ENCODE data around the gene EYA2. TPM values are rescaled to one million over a fixed set of nuclear protein-coding genes. Genes with fewer than 3 reads are reported as not detected.

The EYA2 gene
- total RNA-seq, 4 donors from 2014 or later, result 0.60 to 4.0 (median 0.99) TPM

- ATAC-seq (no peak), DNase-seq (no peak)
- peak overlapping the region in 2 of 4 donors; percentile 28 to 37 for H3K27ac ChIP-seq
Measured at GRCh38 chr20:46946181-46946624, 51.6 kb downstream of the EYA2 start.

GRCh38 chr20:46946796-46947195 lies 52.2 kb downstream of the EYA2 start:
- Histone ChIP-seq H3K27me3 (no peaks in the 10 kb centered on the region), H3K4me3 (no peak overlapping the region), H3K36me3 (no peaks in the 10 kb centered on the region), H3K9me3 (no peaks in the 10 kb centered on the region), H3K4me1 (no peaks in the 10 kb centered on the region), H3K27ac (no peak overlapping the region)
- in situ Hi-C loops (cut with MboI; ENCODE audit: low sequenced_read_pairs in 4 of 4), result loop anchor here in 1 of 4 donors (25.0 kb wide), 1 partner anchor 91 kb away; no protein-coding TSS in a partner anchor
- DNase-seq, result no peak
- intact Hi-C loops (cut with DNase I; ENCODE audit: low total_unique reads), result no loop called here
- ATAC-seq, result no peak
- no peak for TF ChIP-seq CTCF (IDR thresholded peaks at IDR 0.05 in 4 of 5, conservative IDR thresholded peaks at IDR 0.05 in 1 of 5)
- TF ChIP-seq POLR2A (IDR thresholded peaks at IDR 0.05), result no peak

More at GRCh38 chr20:46946181-46946624, 51.6 kb downstream of the EYA2 start:
- TF ChIP-seq POLR2A (IDR thresholded peaks at IDR 0.05) (no peak), CTCF (IDR thresholded peaks at IDR 0.05 in 4 of 5, conservative IDR thresholded peaks at IDR 0.05 in 1 of 5) (no peak)
- intact Hi-C loops (cut with DNase I; ENCODE audit: low total_unique reads), result no loop called here
- H3K36me3 ChIP-seq, result no peaks in the 10 kb centered on the region
- H3K27me3 ChIP-seq, result no peaks in the 10 kb centered on the region
- in situ Hi-C loops (cut with MboI; ENCODE audit: low sequenced_read_pairs in 4 of 4), result loop anchor here in 1 of 4 donors (25.0 kb wide), 1 partner anchor 91 kb away; no protein-coding TSS in a partner anchor
- H3K9me3 ChIP-seq, result no peaks in the 10 kb centered on the region
- H3K4me1 ChIP-seq, result no peaks in the 10 kb centered on the region
- H3K4me3 ChIP-seq, result no peak overlapping the region

- no peaks in the 10 kb centered on the region for H3K36me3 ChIP-seq
- DNase-seq (no peak), ATAC-seq (no peak)
- no peak overlapping the region for H3K27ac ChIP-seq
- H3K27me3 ChIP-seq, result no peaks in the 10 kb centered on the region
- H3K9me3 ChIP-seq, result no peaks in the 10 kb centered on the region
- H3K4me3 ChIP-seq, result no peak overlapping the region
- H3K4me1 ChIP-seq, result no peaks in the 10 kb centered on the region
- in situ Hi-C loops (cut with MboI; ENCODE audit: low sequenced_read_pairs in 4 of 4), result loop anchor here in 1 of 4 donors (25.0 kb wide), 1 partner anchor 89 kb away; no protein-coding TSS in a partner anchor
- intact Hi-C loops (cut with DNase I; ENCODE audit: low total_unique reads), result no loop called here
- no peak for TF ChIP-seq CTCF (IDR thresholded peaks at IDR 0.05 in 4 of 5, conservative IDR thresholded peaks at IDR 0.05 in 1 of 5)
- TF ChIP-seq POLR2A (IDR thresholded peaks at IDR 0.05), result no peak
Measured at GRCh38 chr20:46948081-46948480, 53.4 kb downstream of the EYA2 start.

- intact Hi-C loops (cut with DNase I; ENCODE audit: low total_unique reads), result no loop called here
- in situ Hi-C loops (cut with MboI; ENCODE audit: low sequenced_read_pairs in 4 of 4), result no loop called here
- H3K36me3 ChIP-seq, result no peaks in the 10 kb centered on the region
- H3K9me3 ChIP-seq, result no peaks in the 10 kb centered on the region
- H3K4me3 ChIP-seq, result no peak overlapping the region
- H3K4me1 ChIP-seq, result no peaks in the 10 kb centered on the region
- ATAC-seq (no peak), DNase-seq (no peak)
- no peaks in the 10 kb centered on the region for H3K27me3 ChIP-seq
- TF ChIP-seq CTCF (IDR thresholded peaks at IDR 0.05 in 4 of 5, conservative IDR thresholded peaks at IDR 0.05 in 1 of 5), result no peak
- TF ChIP-seq POLR2A (IDR thresholded peaks at IDR 0.05), result no peak
- H3K27ac ChIP-seq, result no peak overlapping the region
Measured at GRCh38 chr20:46951405-46951804, 56.8 kb downstream of the EYA2 start.
